Heart left ventricle (tissue), 13 donors: ENCODE results near the gene TRAT1.

Experiments
- CTCF ChIP-seq, 12 donors: fragments of 200-600 bp; sonication (generic) in 4 of 12; IDR thresholded peaks; one replicate each; pipeline versions ENCODE4 v1.5.0 to v1.8.0; 2018 to 2022; ENCODE audit warnings: antibody characterized with exemption in 12 of 12, mild to moderate bottlenecking in 5 of 12
- POLR2A ChIP-seq, 2 donors: fragments of 450-650 bp; IDR thresholded peaks; one replicate each; pipeline ENCODE4 v1.6.1; 2017; ENCODE audit warnings: antibody characterized with exemption in 2 of 2, mild to moderate bottlenecking in 2 of 2, moderate library complexity in 2 of 2
- donor health status: ischemic (EF 13 %, LVEDD 7.1; RV severe dilation, severe dysfunction).
- donor health status: DM: no; HTN: yes; CAD: no.
- donor health status: DM: no; HTN: no; CAD: no.
- donor health status: ischemic (EF 25% LVEDD 6.9; RV normal size, moderate dysfunction).
- donor health status: ischemic (EF 25% LVEDD 5.7; RV mildly dilated, moderate dysfunction).
- donor health status: ischemic (EF 35%, LVEDD 5.7; RV mildly dilated, moderate dysfunction).
- donor health status: nonischemic (EF 11% LVEDD 7.7; RV severe dilation, severe dysfunction).
- donor health status: DM: yes; HTN: yes; CAD: no.
- donor health status: PGD.
- donor health status: ischemic (EF 29% LVEDD 5.4; RV normal size, mild dysfunction).
- donor health status: nonischemic (EF 23%, LVEDD 6.1; RV moderate dilation, normal function).

- no peak for TF ChIP-seq CTCF (IDR thresholded peaks at IDR 0.05)
- no peak for TF ChIP-seq POLR2A (IDR thresholded peaks at IDR 0.05)
Measured at GRCh38 chr3:108826309-108827187, 4.0 kb downstream of the TRAT1 start.
